ENCODE measurements around the gene SNRPB2. TPM values are rescaled to one million over a fixed set of nuclear protein-coding genes. Genes with fewer than 3 reads are reported as not detected.
A peak's percentile ranks its signal among the peaks of the same experiment; 100 is the strongest.

Gene SNRPB2
- polyA plus RNA-seq, 3 donors, result 25.2 to 66.3 (median 62.3) TPM

DNA sequence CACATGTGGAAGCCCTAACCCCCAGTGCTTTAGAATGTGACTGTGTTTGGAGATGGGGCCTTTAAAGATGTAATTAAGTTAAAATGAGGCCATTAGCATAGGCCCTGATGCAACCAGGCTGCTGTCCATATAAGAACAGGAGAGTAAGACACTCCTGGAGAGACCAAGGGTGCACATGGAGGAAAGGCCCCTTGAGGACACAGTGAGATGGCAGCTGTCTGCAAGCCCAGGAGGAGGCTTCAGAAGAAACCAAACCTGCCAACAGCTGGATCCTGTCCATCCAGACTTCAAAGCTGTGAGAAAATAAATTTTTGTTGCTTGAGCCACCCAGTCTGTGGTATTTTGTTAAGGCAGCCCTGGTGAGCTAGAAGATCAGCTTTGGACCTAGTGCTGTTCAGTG is 16.8 kb upstream of the SNRPB2 start:
- H3K79me2 ChIP-seq (ENCODE audit: insufficient read depth, low read length), result no peaks in the 10 kb centered on the region
- H3K4me2 ChIP-seq (replicated peaks; ENCODE audit: extremely low read depth, low read length, poor library complexity, severe bottlenecking), result no peak overlapping the region
- DNase-seq, result no peak
- peaks cover 3 to 20% (median 13%) of the 10 kb centered on the region in 3 donors for H3K27me3 Mint-ChIP-seq (ENCODE audit: low read depth in 3 of 3)
- intact Hi-C loops (cut with micrococcal nuclease), result no loop called here
- no peaks in the 10 kb centered on the region for H3K36me3 ChIP-seq (replicated peaks in 1 of 2; ENCODE audit: control insufficient read depth in 1 of 2, insufficient read depth in 2 of 2, low read length in 2 of 2)
- no peaks in the 10 kb centered on the region for H3K9me3 ChIP-seq (replicated peaks in 1 of 2; ENCODE audit: control insufficient read depth in 1 of 2, insufficient read depth in 1 of 2, low read length in 2 of 2)
- no peak overlapping the region for H3K4me3 Mint-ChIP-seq
- no peak overlapping the region for H2AFZ ChIP-seq (ENCODE audit: insufficient read depth, low read depth, low read length, poor library complexity, severe bottlenecking)
- TF ChIP-seq, protein P1, sequence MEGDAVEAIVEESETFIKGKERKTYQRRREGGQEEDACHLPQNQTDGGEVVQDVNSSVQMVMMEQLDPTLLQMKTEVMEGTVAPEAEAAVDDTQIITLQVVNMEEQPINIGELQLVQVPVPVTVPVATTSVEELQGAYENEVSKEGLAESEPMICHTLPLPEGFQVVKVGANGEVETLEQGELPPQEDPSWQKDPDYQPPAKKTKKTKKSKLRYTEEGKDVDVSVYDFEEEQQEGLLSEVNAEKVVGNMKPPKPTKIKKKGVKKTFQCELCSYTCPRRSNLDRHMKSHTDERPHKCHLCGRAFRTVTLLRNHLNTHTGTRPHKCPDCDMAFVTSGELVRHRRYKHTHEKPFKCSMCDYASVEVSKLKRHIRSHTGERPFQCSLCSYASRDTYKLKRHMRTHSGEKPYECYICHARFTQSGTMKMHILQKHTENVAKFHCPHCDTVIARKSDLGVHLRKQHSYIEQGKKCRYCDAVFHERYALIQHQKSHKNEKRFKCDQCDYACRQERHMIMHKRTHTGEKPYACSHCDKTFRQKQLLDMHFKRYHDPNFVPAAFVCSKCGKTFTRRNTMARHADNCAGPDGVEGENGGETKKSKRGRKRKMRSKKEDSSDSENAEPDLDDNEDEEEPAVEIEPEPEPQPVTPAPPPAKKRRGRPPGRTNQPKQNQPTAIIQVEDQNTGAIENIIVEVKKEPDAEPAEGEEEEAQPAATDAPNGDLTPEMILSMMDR (IDR thresholded peaks at IDR 0.05), result no peak
- no peak overlapping the region for H3K9ac ChIP-seq (ENCODE audit: insufficient read depth, low read length, poor library complexity, severe bottlenecking)
- H3K27me3 ChIP-seq (ENCODE audit: control insufficient read depth in 2 of 2, insufficient read depth in 2 of 2, low read length in 2 of 2), result peaks cover 3 to 5% of the 10 kb centered on the region in 2 donors
- H4K20me1 ChIP-seq (ENCODE audit: insufficient read depth, low read length), result no peaks in the 10 kb centered on the region
- no peak overlapping the region for H3K4me3 ChIP-seq (replicated peaks in 1 of 3; ENCODE audit: low read depth in 2 of 3, low read length in 3 of 3)
- H3K27ac Mint-ChIP-seq, result peak overlapping the region in 1 of 7 donors; percentile 19
- H3K4me1 Mint-ChIP-seq, result peaks cover 17% of the 10 kb centered on the region
- peaks cover 21 to 24% of the 10 kb centered on the region in 2 donors for H3K4me1 ChIP-seq (ENCODE audit: control insufficient read depth in 1 of 2, insufficient read depth in 2 of 2, low read length in 2 of 2)
- H3K27ac ChIP-seq (ENCODE audit: low read depth in 1 of 2, low read length in 2 of 2), result no peak overlapping the region
- no peaks in the 10 kb centered on the region for H3K36me3 Mint-ChIP-seq
- H3K9me3 Mint-ChIP-seq, result peaks cover 0 to 3% (median 0%) of the 10 kb centered on the region in 7 donors

DNA sequence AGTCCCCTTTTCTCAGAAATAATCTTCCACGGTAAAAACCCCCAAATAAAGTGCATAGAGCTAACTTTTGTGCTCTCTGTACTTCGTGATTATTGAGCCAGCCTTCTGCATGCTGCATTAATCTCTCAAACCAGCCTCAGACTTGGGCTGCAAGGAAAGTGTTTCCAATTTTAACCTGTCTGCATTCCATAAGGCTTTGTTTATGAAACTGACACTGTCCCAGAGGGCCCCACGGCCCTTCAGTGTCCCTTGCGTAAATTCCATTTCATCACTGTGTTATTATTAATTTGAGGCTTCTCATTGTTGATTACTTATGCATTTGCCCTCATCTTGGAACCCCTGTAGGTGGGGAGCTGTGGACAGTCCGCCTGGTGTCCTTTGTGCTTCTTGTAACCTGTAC is 15.6 kb upstream of the SNRPB2 start:
- Histone ChIP-seq H3K4me1 (ENCODE audit: control insufficient read depth in 1 of 2, insufficient read depth in 2 of 2, low read length in 2 of 2) (peaks cover 21 to 24% of the 10 kb centered on the region in 2 donors), H3K4me2 (replicated peaks; ENCODE audit: extremely low read depth, low read length, poor library complexity, severe bottlenecking) (no peak overlapping the region), H3K79me2 (ENCODE audit: insufficient read depth, low read length) (no peaks in the 10 kb centered on the region), H3K27ac (ENCODE audit: low read depth in 1 of 2, low read length in 2 of 2) (no peak overlapping the region), H4K20me1 (ENCODE audit: insufficient read depth, low read length) (no peaks in the 10 kb centered on the region), H3K9me3 (replicated peaks in 1 of 2; ENCODE audit: control insufficient read depth in 1 of 2, insufficient read depth in 1 of 2, low read length in 2 of 2) (no peaks in the 10 kb centered on the region), H3K27me3 (ENCODE audit: control insufficient read depth in 2 of 2, insufficient read depth in 2 of 2, low read length in 2 of 2) (peaks cover 3 to 10% of the 10 kb centered on the region in 2 donors), H2AFZ (ENCODE audit: insufficient read depth, low read depth, low read length, poor library complexity, severe bottlenecking) (no peak overlapping the region), H3K4me3 (replicated peaks in 1 of 3; ENCODE audit: low read depth in 2 of 3, low read length in 3 of 3) (no peak overlapping the region), H3K9ac (ENCODE audit: insufficient read depth, low read length, poor library complexity, severe bottlenecking) (no peak overlapping the region), H3K36me3 (replicated peaks in 1 of 2; ENCODE audit: control insufficient read depth in 1 of 2, insufficient read depth in 2 of 2, low read length in 2 of 2) (no peaks in the 10 kb centered on the region)
- Mint-ChIP-seq H3K9me3 (peaks cover 0 to 3% (median 0%) of the 10 kb centered on the region in 7 donors), H3K27me3 (ENCODE audit: low read depth in 3 of 3) (peaks cover 8 to 24% (median 15%) of the 10 kb centered on the region in 3 donors), H3K4me1 (peaks cover 17% of the 10 kb centered on the region), H3K4me3 (no peak overlapping the region), H3K27ac (no peak overlapping the region), H3K36me3 (no peaks in the 10 kb centered on the region)
- TF ChIP-seq, protein P1 (IDR thresholded peaks at IDR 0.05), result no peak
- WGBS (ENCODE audit: insufficient coverage), result 86% methylated on average over 3 of the region's 5 CpGs
- DNase-seq, result no peak
- intact Hi-C loops (cut with micrococcal nuclease), result no loop called here
